ENCODE results near the gene ABI2.
A peak's percentile ranks its signal among the peaks of the same experiment; 100 is the strongest.
"Not testable (repeated sequence)": the region's sequence is repeated elsewhere in the genome, so short reads cannot be mapped to it uniquely, and the experiment has no call there.

Gene ABI2

DNA sequence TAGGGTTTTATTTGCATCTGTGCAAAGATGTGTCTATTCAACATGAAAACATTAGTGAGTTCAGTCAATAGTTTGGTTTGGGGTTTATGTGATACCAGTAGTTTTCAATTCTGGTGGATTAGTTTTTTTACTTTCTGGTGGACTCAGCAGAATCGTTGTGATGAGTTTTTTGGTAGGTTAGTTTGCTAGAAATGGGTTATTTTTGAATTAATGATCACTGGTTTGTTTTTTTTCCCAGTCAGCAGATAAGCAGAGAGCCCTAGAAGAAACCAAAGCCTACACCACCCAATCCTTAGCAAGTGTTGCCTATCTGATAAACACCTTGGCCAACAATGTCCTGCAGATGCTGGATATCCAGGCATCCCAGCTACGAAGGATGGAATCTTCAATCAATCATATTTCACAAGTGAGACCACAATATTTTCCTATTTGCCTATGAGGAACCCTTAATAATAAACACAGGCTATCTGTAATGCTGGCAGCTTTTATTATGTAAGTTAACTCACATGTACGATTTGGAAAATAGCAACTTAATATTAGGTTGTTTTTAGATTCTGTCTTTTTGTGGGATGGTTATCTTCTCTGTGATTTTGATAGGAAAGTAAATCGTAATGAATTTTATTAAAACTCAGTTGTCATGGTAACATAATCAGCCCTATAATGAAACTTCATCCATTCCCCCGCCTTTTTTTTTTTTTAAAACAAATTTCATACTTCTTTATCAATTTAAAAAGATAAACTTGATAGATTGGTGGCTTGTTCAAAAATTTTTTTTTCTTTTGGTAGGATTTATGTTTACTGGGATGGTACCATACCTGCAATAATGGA, 38.7 kb downstream of the ABI2 start:
- POLR2A ChIA-PET: no interaction called here
- peaks cover 10 to 14% of the 10 kb centered on the region in 2 experiments for H3K36me3 ChIP-seq (ENCODE audit: control insufficient read depth in 2 of 2, insufficient read depth in 1 of 2, low read length in 2 of 2)
- no peak overlapping the region for H3K4me3 ChIP-seq (ENCODE audit: low read depth, low read length)

GRCh38 chr2:203372706-203373105, 44.5 kb downstream of the ABI2 start:
- CTCF ChIA-PET; H3K4me3 ChIP-seq (ENCODE audit: low read depth, low read length); POLR2A ChIA-PET; H3K4me1 ChIP-seq (ENCODE audit: control insufficient read depth, insufficient read depth, low read length); H3K27ac ChIP-seq (ENCODE audit: extremely low read depth, low read depth, low read length); H3K9me3 ChIP-seq (ENCODE audit: control insufficient read depth, insufficient read depth, low read depth, low read length): not testable (repeated sequence)
- H3K36me3 ChIP-seq (ENCODE audit: control insufficient read depth in 2 of 2, insufficient read depth in 1 of 2, low read length in 2 of 2): peaks cover 10 to 11% of the 10 kb centered on the region in 2 experiments; a peak in 2 of 3 replicates

More for the DNA sequence above, 38.7 kb downstream of the ABI2 start:
- H3K27ac ChIP-seq (ENCODE audit: extremely low read depth, low read depth, low read length): no peak overlapping the region
- CTCF ChIA-PET: no interaction called here
- TF ChIP-seq MEIS1 (CRISPR knock-in tag; IDR thresholded peaks at IDR 0.05; ENCODE audit: borderline replicate concordance) (no peak), ZNF501 (tag by site-specific recombination; IDR thresholded peaks at IDR 0.05) (no peak), ZNF530 (tag by site-specific recombination; IDR thresholded peaks at IDR 0.05; ENCODE audit: low read depth) (no peak), KLF9 (tag by site-specific recombination; IDR thresholded peaks at IDR 0.05; ENCODE audit: low read depth) (no peak), ZNF416 (tag by site-specific recombination; IDR thresholded peaks at IDR 0.05) (no peak), ZNF37A (tag by site-specific recombination; IDR thresholded peaks at IDR 0.05) (no peak)
- H3K9me3 ChIP-seq (ENCODE audit: control insufficient read depth, insufficient read depth, low read depth, low read length): no peaks in the 10 kb centered on the region
- H3K4me1 ChIP-seq (ENCODE audit: control insufficient read depth, insufficient read depth, low read length): no peaks in the 10 kb centered on the region

DNA sequence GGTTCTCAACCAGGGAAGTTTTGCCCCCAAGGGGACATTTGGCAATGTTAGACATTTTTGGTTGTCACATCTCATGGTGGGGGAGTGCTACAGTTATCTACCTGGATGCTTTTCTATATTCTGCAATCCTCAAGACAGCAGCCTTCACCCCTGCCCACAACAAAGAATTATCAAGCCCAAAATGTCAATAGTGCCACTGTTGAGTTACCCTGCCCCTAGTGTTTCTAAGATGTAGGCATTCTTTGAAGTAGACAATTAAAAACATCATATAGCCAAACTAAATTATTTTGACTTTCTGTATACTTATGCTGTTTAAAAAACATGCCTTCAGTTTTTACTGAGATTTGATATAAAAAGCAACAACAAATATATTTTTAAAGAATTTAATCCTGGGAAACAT, 48.0 kb downstream of the ABI2 start:
- POLR2A ChIA-PET: interaction anchor here (0.5 kb wide), 1 partner anchor 89 kb away, joined by 3 read pairs; no protein-coding TSS in a partner anchor
- CTCF ChIA-PET: interaction anchor here (0.6 kb wide), 1 partner anchor 11 kb away, joined by 3 read pairs; no protein-coding TSS in a partner anchor
- no peak for TF ChIP-seq KLF1 (tag by site-specific recombination; IDR thresholded peaks at IDR 0.05)
- TF ChIP-seq, protein P1, sequence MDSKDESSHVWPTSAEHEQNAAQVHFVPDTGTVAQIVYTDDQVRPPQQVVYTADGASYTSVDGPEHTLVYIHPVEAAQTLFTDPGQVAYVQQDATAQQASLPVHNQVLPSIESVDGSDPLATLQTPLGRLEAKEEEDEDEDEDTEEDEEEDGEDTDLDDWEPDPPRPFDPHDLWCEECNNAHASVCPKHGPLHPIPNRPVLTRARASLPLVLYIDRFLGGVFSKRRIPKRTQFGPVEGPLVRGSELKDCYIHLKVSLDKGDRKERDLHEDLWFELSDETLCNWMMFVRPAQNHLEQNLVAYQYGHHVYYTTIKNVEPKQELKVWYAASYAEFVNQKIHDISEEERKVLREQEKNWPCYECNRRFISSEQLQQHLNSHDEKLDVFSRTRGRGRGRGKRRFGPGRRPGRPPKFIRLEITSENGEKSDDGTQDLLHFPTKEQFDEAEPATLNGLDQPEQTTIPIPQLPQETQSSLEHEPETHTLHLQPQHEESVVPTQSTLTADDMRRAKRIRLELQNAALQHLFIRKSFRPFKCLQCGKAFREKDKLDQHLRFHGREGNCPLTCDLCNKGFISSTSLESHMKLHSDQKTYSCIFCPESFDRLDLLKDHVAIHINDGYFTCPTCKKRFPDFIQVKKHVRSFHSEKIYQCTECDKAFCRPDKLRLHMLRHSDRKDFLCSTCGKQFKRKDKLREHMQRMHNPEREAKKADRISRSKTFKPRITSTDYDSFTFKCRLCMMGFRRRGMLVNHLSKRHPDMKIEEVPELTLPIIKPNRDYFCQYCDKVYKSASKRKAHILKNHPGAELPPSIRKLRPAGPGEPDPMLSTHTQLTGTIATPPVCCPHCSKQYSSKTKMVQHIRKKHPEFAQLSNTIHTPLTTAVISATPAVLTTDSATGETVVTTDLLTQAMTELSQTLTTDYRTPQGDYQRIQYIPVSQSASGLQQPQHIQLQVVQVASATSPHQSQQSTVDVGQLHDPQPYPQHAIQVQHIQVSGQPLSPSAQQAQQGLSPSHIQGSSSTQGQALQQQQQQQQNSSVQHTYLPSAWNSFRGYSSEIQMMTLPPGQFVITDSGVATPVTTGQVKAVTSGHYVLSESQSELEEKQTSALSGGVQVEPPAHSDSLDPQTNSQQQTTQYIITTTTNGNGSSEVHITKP (tag by site-specific recombination; IDR thresholded peaks at IDR 0.05): peak; percentile 30; the same call in 1 of the 2 replicates

GRCh38 chr2:203379156-203379555, 51.0 kb downstream of the ABI2 start:
- Histone ChIP-seq H3K36me3 (ENCODE audit: control insufficient read depth in 2 of 2, insufficient read depth in 1 of 2, low read length in 2 of 2) (peaks cover 3 to 6% of the 10 kb centered on the region in 2 experiments), H3K27ac (ENCODE audit: extremely low read depth, low read depth, low read length) (no peak overlapping the region), H3K4me3 (ENCODE audit: low read depth, low read length) (no peak overlapping the region), H3K4me1 (ENCODE audit: control insufficient read depth, insufficient read depth, low read length) (no peaks in the 10 kb centered on the region), H3K9me3 (ENCODE audit: control insufficient read depth, insufficient read depth, low read depth, low read length) (no peaks in the 10 kb centered on the region)
- ChIA-PET CTCF (interaction anchor here (1.2 kb wide), 1 partner anchor 14 kb away, joined by 3 read pairs; no protein-coding TSS in a partner anchor), POLR2A (no interaction called here)
- TF ChIP-seq ZBTB1 (tag by site-specific recombination; IDR thresholded peaks at IDR 0.05): no peak
- no peak for TF ChIP-seq ZNF76 (tag by site-specific recombination; IDR thresholded peaks at IDR 0.05; ENCODE audit: borderline replicate concordance, low read depth)
- no peak for TF ChIP-seq ZNF792 (tag by site-specific recombination; IDR thresholded peaks at IDR 0.05)

More for the DNA sequence above, 48.0 kb downstream of the ABI2 start:
- no peaks in the 10 kb centered on the region for H3K4me1 ChIP-seq (ENCODE audit: control insufficient read depth, insufficient read depth, low read length)
- no peak overlapping the region for H3K4me3 ChIP-seq (ENCODE audit: low read depth, low read length)
- H3K27ac ChIP-seq (ENCODE audit: extremely low read depth, low read depth, low read length): no peak overlapping the region
- no peaks in the 10 kb centered on the region; a peak in 1 of 3 replicates for H3K36me3 ChIP-seq (ENCODE audit: control insufficient read depth in 2 of 2, insufficient read depth in 1 of 2, low read length in 2 of 2)
- H3K9me3 ChIP-seq (ENCODE audit: control insufficient read depth, insufficient read depth, low read depth, low read length): no peaks in the 10 kb centered on the region
